Smooth muscle cell (in vitro differentiated cells): Measurements from ENCODE around the gene VIPR2. TPM values are rescaled to one million over a fixed set of nuclear protein-coding genes. Genes with fewer than 3 reads are reported as not detected.
A peak's percentile ranks its signal among the peaks of the same experiment; 100 is the strongest.

Experiments
- DNase-seq: peaks from one replicate; lab custom pipeline; 2025; ENCODE audit not compliant: unreplicated experiment; lab: John Stamatoyannopoulos, UW
- H2AFZ ChIP-seq: fragments of 200-600 bp; sonication (generic); 2 replicates; pipeline ENCODE4 v1.6.0; 2016; ENCODE audit warnings: antibody characterized with exemption, low read depth, mild to moderate bottlenecking
- H3F3A ChIP-seq: fragments of 200-600 bp; sonication (generic); 2 replicates; pipeline ENCODE4 v1.6.0; 2017; ENCODE audit warnings: antibody characterized with exemption, low read depth
- H3K27ac ChIP-seq: fragments of 200-600 bp; sonication (generic); 2 replicates; pipeline ENCODE4 v1.5.1; 2016; ENCODE audit warnings: low read depth, mild to moderate bottlenecking
- H3K27me3 ChIP-seq: fragments of 200-600 bp; sonication (generic); 2 replicates; pipeline ENCODE4 v1.6.1; 2016; ENCODE audit warnings: low read depth, mild to moderate bottlenecking
- H3K36me3 ChIP-seq: fragments of 200-600 bp; sonication (generic); 2 replicates; pipeline ENCODE4 v1.5.1; 2016; ENCODE audit warnings: low read depth
- H3K4me1 ChIP-seq: fragments of 200-600 bp; sonication (generic); 2 replicates; pipeline ENCODE4 v1.5.1; 2016; ENCODE audit warnings: low read depth
- H3K4me2 ChIP-seq: fragments of 200-600 bp; sonication (generic); 2 replicates; pipeline ENCODE4 v1.6.0; 2016; ENCODE audit warnings: mild to moderate bottlenecking
- H3K4me3 ChIP-seq: fragments of 200-600 bp; sonication (generic); 2 replicates; pipeline ENCODE4 v1.5.1; 2016; ENCODE audit warnings: mild to moderate bottlenecking
- H3K79me2 ChIP-seq: fragments of 200-600 bp; sonication (generic); 2 replicates; pipeline ENCODE4 v1.6.0; 2016; ENCODE audit warnings: low read depth, mild to moderate bottlenecking
- H3K9ac ChIP-seq: fragments of 200-600 bp; sonication (generic); 2 replicates; pipeline ENCODE4 v1.6.0; 2016; ENCODE audit warnings: low read depth
- H3K9me3 ChIP-seq: fragments of 200-600 bp; sonication (generic); replicated peaks from 2 replicates; pipeline ENCODE4 v1.5.1; 2016; ENCODE audit warnings: low read depth
- H4K20me1 ChIP-seq: fragments of 200-600 bp; sonication (generic); 2 replicates; pipeline ENCODE4 v1.6.0; 2016; ENCODE audit warnings: low read depth
- CTCF ChIP-seq: fragments of 200-600 bp; sonication (generic); IDR thresholded peaks from 2 replicates; pipeline ENCODE4 v1.5.1; 2017; ENCODE audit warnings: borderline replicate concordance, mild to moderate bottlenecking, antibody characterized with exemption; ENCODE audit not compliant: insufficient read depth, poor library complexity, severe bottlenecking
- WGBS: methylation state at CpG from one replicate; pipeline ENCODE4 v1.1.7; 2016; ENCODE audit warnings: low lambda C conversion rate; 5-methylcytosine and 5-hydroxymethylcytosine counted together
- polyA plus RNA-seq: library from polyadenylated mRNA; unstranded; fragments of >200 nt; fragmentation: Nextera tagmentation; extraction: Ambion mirVana; gene quantifications from 2 replicates; pipeline ENCODE4 v1.2.1, GENCODE V29; 2016
- total RNA-seq: library from RNA; depleted of rRNA; stranded (reverse); fragments of >200 nt; gene quantifications from 2 replicates; pipeline ENCODE4 v1.2.3, GENCODE V29; 2014

Gene VIPR2
- total and polyA plus RNA-seq, 2 experiments from 2014 or later, result not detected

DNA sequence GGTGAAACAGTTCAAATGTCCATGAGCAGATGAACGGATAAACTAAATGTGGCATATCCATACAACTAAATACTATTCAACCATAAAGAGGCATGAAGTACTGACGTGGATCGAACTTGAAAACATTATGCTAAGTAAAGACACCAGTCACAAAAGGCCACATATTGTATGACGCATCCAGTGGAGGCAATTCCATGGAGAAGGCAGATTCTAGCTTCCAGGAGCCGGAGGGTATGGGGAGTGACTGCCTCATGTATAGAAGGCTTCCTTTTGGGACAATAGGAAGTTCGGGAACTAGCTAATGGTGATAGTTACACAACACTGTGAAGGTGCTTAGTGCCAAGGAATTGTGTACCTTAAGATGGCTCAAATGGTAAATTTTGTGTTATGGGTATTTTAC, 98.4 kb downstream of the VIPR2 start:
- no peak overlapping the region for H3K4me2 ChIP-seq
- no peaks in the 10 kb centered on the region for H3F3A ChIP-seq
- H3K79me2 ChIP-seq, result no peaks in the 10 kb centered on the region
- no peaks in the 10 kb centered on the region for H3K4me1 ChIP-seq
- no peak overlapping the region for H3K9ac ChIP-seq
- no peaks in the 10 kb centered on the region for H3K27me3 ChIP-seq
- no peak for TF ChIP-seq CTCF
- DNase-seq, result no peak
- no peaks in the 10 kb centered on the region for H4K20me1 ChIP-seq
- WGBS, result 94% methylated on average over 6 of the region's 6 CpGs
- no peak overlapping the region for H3K4me3 ChIP-seq
- no peaks in the 10 kb centered on the region for H3K9me3 ChIP-seq
- H3K27ac ChIP-seq, result no peak overlapping the region
- no peaks in the 10 kb centered on the region for H3K36me3 ChIP-seq
- no peak overlapping the region for H2AFZ ChIP-seq

- Histone ChIP-seq H3K79me2 (no peaks in the 10 kb centered on the region), H2AFZ (no peak overlapping the region), H3K9ac (no peak overlapping the region), H4K20me1 (no peaks in the 10 kb centered on the region), H3K4me3 (no peak overlapping the region), H3K36me3 (no peaks in the 10 kb centered on the region), H3K9me3 (no peaks in the 10 kb centered on the region), H3F3A (no peaks in the 10 kb centered on the region), H3K27ac (no peak overlapping the region), H3K4me2 (no peak overlapping the region), H3K27me3 (no peaks in the 10 kb centered on the region), H3K4me1 (no peaks in the 10 kb centered on the region)
- 100% methylated on average over 1 of the region's 1 CpG for WGBS
- no peak for DNase-seq
- TF ChIP-seq CTCF, result peak; percentile 24
Measured at GRCh38 chr7:159045839-159046238, 98.8 kb downstream of the VIPR2 start.

DNA sequence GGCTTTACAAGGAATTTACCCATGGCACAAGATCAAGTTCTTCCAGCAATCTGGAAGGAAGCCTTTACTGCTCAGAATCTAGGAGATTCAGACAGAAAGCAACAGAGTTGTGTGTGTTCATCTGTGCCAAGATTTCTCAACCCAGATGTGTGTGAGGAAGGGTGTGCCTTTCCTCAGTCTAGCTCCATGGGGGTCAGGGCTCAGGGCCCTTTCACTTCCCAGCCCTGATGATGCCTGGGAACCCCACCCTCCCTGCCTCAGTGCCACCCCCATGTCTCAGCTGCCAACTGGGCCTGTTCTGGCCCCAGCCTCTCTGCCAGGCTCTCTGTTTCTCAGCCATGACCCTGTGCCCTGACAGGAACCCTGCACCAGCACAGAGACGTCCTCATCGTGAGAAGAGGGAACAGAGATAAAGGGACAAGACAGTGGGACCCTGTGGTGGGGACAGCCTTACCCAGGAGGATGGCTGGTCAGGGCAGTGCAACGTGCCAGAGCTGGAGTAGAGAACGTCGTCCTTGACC, 102.0 kb downstream of the VIPR2 start:
- H3F3A ChIP-seq, result no peaks in the 10 kb centered on the region
- TF ChIP-seq CTCF, result no peak
- no peaks in the 10 kb centered on the region for H3K9me3 ChIP-seq
- 97% methylated on average over 5 of the region's 5 CpGs for WGBS
- H4K20me1 ChIP-seq, result no peaks in the 10 kb centered on the region
- H3K79me2 ChIP-seq, result no peaks in the 10 kb centered on the region
- no peaks in the 10 kb centered on the region for H3K4me1 ChIP-seq
- no peak overlapping the region for H3K9ac ChIP-seq
- H3K36me3 ChIP-seq, result no peaks in the 10 kb centered on the region
- no peak overlapping the region for H3K4me2 ChIP-seq
- H3K27ac ChIP-seq, result no peak overlapping the region
- H3K4me3 ChIP-seq, result no peak overlapping the region
- H3K27me3 ChIP-seq, result no peaks in the 10 kb centered on the region
- DNase-seq, result no peak
- no peak overlapping the region for H2AFZ ChIP-seq

- Histone ChIP-seq H3K9me3 (no peaks in the 10 kb centered on the region), H3K4me3 (no peak overlapping the region), H3F3A (no peaks in the 10 kb centered on the region), H3K27ac (no peak overlapping the region), H3K79me2 (no peaks in the 10 kb centered on the region), H3K9ac (no peak overlapping the region), H3K36me3 (no peaks in the 10 kb centered on the region), H3K27me3 (no peaks in the 10 kb centered on the region), H2AFZ (no peak overlapping the region), H4K20me1 (no peaks in the 10 kb centered on the region), H3K4me2 (no peak overlapping the region), H3K4me1 (no peaks in the 10 kb centered on the region)
- 93% methylated on average over 8 of the region's 8 CpGs for WGBS
- no peak for TF ChIP-seq CTCF
- DNase-seq, result no peak
Measured at GRCh38 chr7:159042103-159042502, 102.6 kb downstream of the VIPR2 start.
